ENCODE measurements around the gene AEN. TPM values are rescaled to one million over a fixed set of nuclear protein-coding genes. Genes with fewer than 3 reads are reported as not detected.
A peak's percentile ranks its signal among the peaks of the same experiment; 100 is the strongest.

AEN gene
- total RNA-seq, 2 donors from 2014 or later: 64.7 to 76.4 TPM

GRCh38 chr15:88661761-88662556, 40.8 kb downstream of the AEN start:
- H3K9me3 Mint-ChIP-seq: peaks cover 1% of the 10 kb centered on the region
- H3K4me3 ChIP-seq (ENCODE audit: low read length): no peak overlapping the region
- H3K27ac Mint-ChIP-seq: no peak overlapping the region
- H3K4me3 Mint-ChIP-seq: no peak overlapping the region
- no peaks in the 10 kb centered on the region for H3K36me3 Mint-ChIP-seq (ENCODE audit: low read depth)
- H3K4me1 Mint-ChIP-seq: peaks cover 3% of the 10 kb centered on the region
- no peak for TF ChIP-seq CTCF (conservative IDR thresholded peaks at IDR 0.05)
- peaks cover 12% of the 10 kb centered on the region for H3K27me3 Mint-ChIP-seq (ENCODE audit: insufficient read depth)
- no peak overlapping the region for H3K27ac ChIP-seq (ENCODE audit: low read depth, low read length)
- DNase-seq: no peak
- no peaks in the 10 kb centered on the region for H3K4me1 ChIP-seq (ENCODE audit: control insufficient read depth, insufficient read depth, low read length)
- H3K36me3 ChIP-seq (ENCODE audit: control insufficient read depth, insufficient read depth, low read length): no peaks in the 10 kb centered on the region
- H3K9ac ChIP-seq (ENCODE audit: extremely low read depth, low read length, poor library complexity, severe bottlenecking): no peak overlapping the region
- peaks cover 10% of the 10 kb centered on the region for H3K27me3 ChIP-seq (ENCODE audit: control insufficient read depth, insufficient read depth, low read length, poor library complexity, severe bottlenecking)
- H3K9me3 ChIP-seq (ENCODE audit: control insufficient read depth, low read length): no peaks in the 10 kb centered on the region
- WGBS, 2 experiments (ENCODE audit: insufficient coverage in 1 of 2, insufficient read length in 1 of 2): 91 to 94% methylated on average over 3 of the region's 4 CpGs

DNA sequence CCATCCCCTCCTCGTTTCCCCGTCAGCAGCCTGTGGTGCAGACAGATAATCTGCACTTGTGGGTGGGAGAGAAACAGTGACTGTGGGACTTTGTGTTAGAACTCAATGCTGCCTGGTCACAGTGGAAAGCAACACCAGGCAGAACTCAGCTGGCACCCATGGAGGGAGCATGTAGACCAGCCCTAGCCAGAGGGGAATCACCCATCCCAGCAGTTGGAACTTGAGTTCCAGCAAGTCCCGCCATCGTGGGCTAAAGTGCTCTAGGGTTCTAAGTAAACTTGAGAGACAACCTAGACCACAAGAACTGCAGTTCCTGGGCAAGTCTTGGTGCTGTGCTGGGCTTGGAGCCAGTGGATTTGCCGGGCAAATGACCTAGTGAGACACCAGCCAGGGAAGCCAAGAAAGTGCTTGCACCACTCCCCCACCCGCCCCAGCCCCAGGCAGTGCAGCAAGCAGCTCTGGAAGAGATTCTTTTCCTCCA, 42.0 kb downstream of the AEN start:
- Histone ChIP-seq H3K9me3 (ENCODE audit: control insufficient read depth, low read length) (no peaks in the 10 kb centered on the region), H3K9ac (ENCODE audit: extremely low read depth, low read length, poor library complexity, severe bottlenecking) (no peak overlapping the region), H3K4me3 (ENCODE audit: low read length) (no peak overlapping the region), H3K27me3 (ENCODE audit: control insufficient read depth, insufficient read depth, low read length, poor library complexity, severe bottlenecking) (peaks cover 10% of the 10 kb centered on the region), H3K4me1 (ENCODE audit: control insufficient read depth, insufficient read depth, low read length) (no peaks in the 10 kb centered on the region), H3K36me3 (ENCODE audit: control insufficient read depth, insufficient read depth, low read length) (no peaks in the 10 kb centered on the region), H3K27ac (ENCODE audit: low read depth, low read length) (no peak overlapping the region)
- peaks cover 3% of the 10 kb centered on the region for H3K4me1 Mint-ChIP-seq
- no peak for DNase-seq
- H3K27ac Mint-ChIP-seq: no peak overlapping the region
- no peak overlapping the region for H3K4me3 Mint-ChIP-seq
- H3K36me3 Mint-ChIP-seq (ENCODE audit: low read depth): no peaks in the 10 kb centered on the region
- peaks cover 6% of the 10 kb centered on the region for H3K27me3 Mint-ChIP-seq (ENCODE audit: insufficient read depth)
- TF ChIP-seq CTCF (conservative IDR thresholded peaks at IDR 0.05): no peak
- H3K9me3 Mint-ChIP-seq: peaks cover 1% of the 10 kb centered on the region
- WGBS, 2 experiments (ENCODE audit: insufficient coverage in 1 of 2, insufficient read length in 1 of 2): 93 to 100% methylated on average over 3 to 6 of the region's 6 CpGs

DNA sequence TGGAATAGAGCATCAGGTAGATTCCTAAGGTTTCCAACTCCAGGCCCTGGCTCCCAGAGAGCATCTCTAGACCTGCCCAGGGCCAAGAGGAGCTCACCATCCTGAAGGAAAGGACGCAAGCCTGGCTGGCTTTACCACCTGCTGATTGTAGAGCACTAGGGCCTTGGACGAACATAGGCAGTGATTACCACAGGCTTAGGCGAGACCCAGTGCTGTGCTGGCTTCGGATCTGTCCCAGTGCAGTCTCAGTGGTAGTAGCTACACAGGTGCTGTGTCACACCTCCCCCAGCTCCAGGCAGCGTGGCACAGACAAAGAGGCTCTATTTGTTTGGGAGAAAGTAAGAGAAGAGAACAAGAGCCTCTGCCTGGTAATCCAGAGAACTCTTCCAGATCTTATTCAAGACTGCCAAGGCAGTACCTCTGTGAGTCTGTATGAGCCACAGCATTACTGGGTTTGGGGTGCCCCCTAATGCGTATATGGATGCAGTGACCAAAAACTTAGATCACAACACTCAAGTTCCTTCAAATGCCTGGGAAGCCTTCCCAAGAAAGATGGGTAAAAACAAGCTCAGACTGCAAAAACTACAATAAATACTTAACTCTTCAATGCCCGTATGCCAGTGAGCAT, 43.1 kb downstream of the AEN start:
- peaks cover 10% of the 10 kb centered on the region for H3K27me3 ChIP-seq (ENCODE audit: control insufficient read depth, insufficient read depth, low read length, poor library complexity, severe bottlenecking)
- no peaks in the 10 kb centered on the region for H3K4me1 ChIP-seq (ENCODE audit: control insufficient read depth, insufficient read depth, low read length)
- no peaks in the 10 kb centered on the region for H3K36me3 ChIP-seq (ENCODE audit: control insufficient read depth, insufficient read depth, low read length)
- DNase-seq: no peak
- no peak overlapping the region for H3K9ac ChIP-seq (ENCODE audit: extremely low read depth, low read length, poor library complexity, severe bottlenecking)
- H3K27ac ChIP-seq (ENCODE audit: low read depth, low read length): no peak overlapping the region
- Mint-ChIP-seq H3K27ac (no peak overlapping the region), H3K27me3 (ENCODE audit: insufficient read depth) (peaks cover 8% of the 10 kb centered on the region), H3K4me3 (no peak overlapping the region), H3K4me1 (peaks cover 3% of the 10 kb centered on the region), H3K9me3 (peaks cover 1% of the 10 kb centered on the region), H3K36me3 (ENCODE audit: low read depth) (no peaks in the 10 kb centered on the region)
- WGBS, 2 experiments (ENCODE audit: insufficient coverage in 1 of 2, insufficient read length in 1 of 2): 86 to 87% methylated on average over 6 to 7 of the region's 7 CpGs
- no peaks in the 10 kb centered on the region for H3K9me3 ChIP-seq (ENCODE audit: control insufficient read depth, low read length)
- H3K4me3 ChIP-seq (ENCODE audit: low read length): no peak overlapping the region
- peak; percentile 43 for TF ChIP-seq CTCF (conservative IDR thresholded peaks at IDR 0.05)
